ENCODE results near the gene NDUFA8. TPM values are rescaled to one million over a fixed set of nuclear protein-coding genes. Genes with fewer than 3 reads are reported as not detected.

The NDUFA8 gene
- total and polyA plus RNA-seq, 9 of the 15 experiments (the other 6 are each of a cell fraction or from before 2014, with no cell fraction given), result 105 to 212 (median 133) TPM

DNA sequence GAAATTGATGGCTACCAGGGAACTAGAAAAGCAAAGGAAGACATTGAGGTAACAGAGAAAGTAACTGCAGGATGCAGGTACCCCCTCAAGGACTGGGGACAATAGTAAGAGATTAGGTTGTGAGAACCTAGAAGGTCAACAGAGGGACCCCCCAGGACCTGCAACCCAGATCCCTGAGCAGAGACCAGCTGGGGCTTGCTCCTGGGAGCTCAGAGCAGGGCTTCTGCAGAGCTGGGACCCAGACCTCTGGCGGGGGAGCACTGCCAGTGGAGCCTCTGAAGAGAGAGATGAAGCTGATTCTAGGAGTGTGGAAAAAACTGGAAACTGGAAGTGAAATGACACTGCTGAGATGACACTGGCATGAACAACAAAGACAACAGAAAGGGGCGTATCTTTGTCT is 17.3 kb upstream of the NDUFA8 start:
- FAIRE-seq (no peak), ATAC-seq (no peak), DNase-seq (ENCODE audit: extremely low read depth in 1 of 4, low spot score in 3 of 4) (no peak)
- H3K4me1 ChIP-seq (replicated peaks in 1 of 2; ENCODE audit: control insufficient read depth in 2 of 2, insufficient read depth in 2 of 2, low read length in 2 of 2), result peaks cover 7 to 27% of the 10 kb centered on the region in 2 experiments; a peak in 3 of 5 replicates
- BruUV-seq (replicated peaks), result no TSS peak
- H3K9me1 ChIP-seq (ENCODE audit: control insufficient read depth, insufficient read depth, low read length), result no peaks in the 10 kb centered on the region
- no peaks in the 10 kb centered on the region for H3K27me3 ChIP-seq (ENCODE audit: control insufficient read depth in 2 of 2, insufficient read depth in 2 of 2, low read length in 2 of 2)
- H3K4me3 ChIP-seq, result no peak overlapping the region
- no peak overlapping the region for H3K4me2 ChIP-seq (ENCODE audit: insufficient read depth, low read length)
- no peaks in the 10 kb centered on the region for H3K36me3 ChIP-seq (ENCODE audit: control insufficient read depth, insufficient read depth, low read length)
- H3K79me2 ChIP-seq (ENCODE audit: control insufficient read depth, insufficient read depth, low read length), result no peaks in the 10 kb centered on the region
- intact Hi-C loops (cut with micrococcal nuclease) (no loop called here), in situ Hi-C loops (cut with MboI) (no loop called here)
- no peaks in the 10 kb centered on the region for H3K9me3 ChIP-seq (replicated peaks; ENCODE audit: control insufficient read depth, insufficient read depth, low read depth, low read length)
- 47% methylated on average over 2 of the region's 2 CpGs for WGBS (ENCODE audit: insufficient coverage, low coverage, missing lambda C conversion rate)
- no peak overlapping the region for H3K27ac ChIP-seq (ENCODE audit: extremely low read depth, low read depth, low read length)
- POLR2A ChIA-PET, result interaction anchor here (0.7 to 1.5 kb wide), 2 partner anchors 11 to 96 kb away, joined by 3 to 4 read pairs; no protein-coding TSS in a partner anchor
- H4K20me1 ChIP-seq (replicated peaks; ENCODE audit: control insufficient read depth, insufficient read depth, low read length), result no peaks in the 10 kb centered on the region
- no peak for TF ChIP-seq ZNF707 (CRISPR knock-in tag; conservative IDR thresholded peaks at IDR 0.05)
- TF ChIP-seq MED1 (CRISPR knock-in tag; IDR thresholded peaks at IDR 0.05; ENCODE audit: borderline replicate concordance), result no peak
- TF ChIP-seq, protein P1, sequence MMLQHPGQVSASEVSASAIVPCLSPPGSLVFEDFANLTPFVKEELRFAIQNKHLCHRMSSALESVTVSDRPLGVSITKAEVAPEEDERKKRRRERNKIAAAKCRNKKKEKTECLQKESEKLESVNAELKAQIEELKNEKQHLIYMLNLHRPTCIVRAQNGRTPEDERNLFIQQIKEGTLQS (IDR thresholded peaks at IDR 0.05), result no peak
- TF ChIP-seq, protein P1 (CRISPR knock-in tag; conservative IDR thresholded peaks at IDR 0.05), result no peak
- no peak for TF ChIP-seq THRAP3 (IDR thresholded peaks at IDR 0.05; ENCODE audit: borderline replicate concordance)
- CTCF ChIA-PET (ENCODE audit: low intra/inter-chr PET ratio), result no interaction called here
- H3K9ac ChIP-seq (ENCODE audit: insufficient read depth in 1 of 2, low read depth in 2 of 2, low read length in 2 of 2), result no peak overlapping the region
- no peak overlapping the region for H2AFZ ChIP-seq (ENCODE audit: low read depth, low read length)

DNA sequence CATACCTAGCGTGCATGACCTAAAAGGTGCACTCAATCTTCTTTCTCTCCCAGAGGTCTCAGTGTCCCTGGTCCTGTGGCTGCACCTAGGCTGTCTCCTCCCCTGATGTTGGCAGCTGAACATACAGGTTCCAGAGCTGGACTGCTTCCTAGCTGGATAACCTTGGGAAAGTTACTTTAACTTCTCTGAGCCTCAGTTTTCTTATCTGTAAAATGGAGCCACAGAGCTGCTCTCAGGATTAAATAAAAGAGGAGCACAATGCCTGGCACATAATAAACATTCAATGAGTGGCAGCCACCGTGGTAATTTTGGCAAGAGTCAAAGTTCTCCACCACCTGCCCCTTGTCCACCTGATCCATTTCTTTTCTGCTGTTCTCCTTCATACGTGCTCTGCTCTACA is 14.1 kb upstream of the NDUFA8 start:
- Histone ChIP-seq H3K79me2 (ENCODE audit: control insufficient read depth, insufficient read depth, low read length) (no peaks in the 10 kb centered on the region), H4K20me1 (replicated peaks; ENCODE audit: control insufficient read depth, insufficient read depth, low read length) (no peaks in the 10 kb centered on the region), H3K9ac (ENCODE audit: insufficient read depth in 1 of 2, low read depth in 2 of 2, low read length in 2 of 2) (no peak overlapping the region), H3K9me1 (ENCODE audit: control insufficient read depth, insufficient read depth, low read length) (no peaks in the 10 kb centered on the region), H3K4me2 (ENCODE audit: insufficient read depth, low read length) (no peak overlapping the region), H3K36me3 (ENCODE audit: control insufficient read depth, insufficient read depth, low read length) (no peaks in the 10 kb centered on the region), H3K4me3 (no peak overlapping the region), H3K4me1 (replicated peaks in 1 of 2; ENCODE audit: control insufficient read depth in 2 of 2, insufficient read depth in 2 of 2, low read length in 2 of 2) (peaks cover 10 to 17% of the 10 kb centered on the region in 2 experiments; a peak in 3 of 5 replicates), H3K27ac (ENCODE audit: extremely low read depth, low read depth, low read length) (no peak overlapping the region), H3K9me3 (replicated peaks; ENCODE audit: control insufficient read depth, insufficient read depth, low read depth, low read length) (no peaks in the 10 kb centered on the region), H3K27me3 (ENCODE audit: control insufficient read depth in 2 of 2, insufficient read depth in 2 of 2, low read length in 2 of 2) (no peaks in the 10 kb centered on the region), H2AFZ (ENCODE audit: low read depth, low read length) (no peak overlapping the region)
- WGBS (ENCODE audit: insufficient coverage, low coverage, missing lambda C conversion rate), result 41% methylated on average over 3 of the region's 3 CpGs
- no peak for FAIRE-seq
- intact Hi-C loops (cut with micrococcal nuclease) (no loop called here), in situ Hi-C loops (cut with MboI) (no loop called here)
- no peak for DNase-seq (ENCODE audit: extremely low read depth in 1 of 4, low spot score in 3 of 4)
- no TSS peak for BruUV-seq (replicated peaks)
- ChIA-PET POLR2A (interaction anchor here (1.1 kb wide), 1 partner anchor 10 kb away, joined by 3 read pairs; no protein-coding TSS in a partner anchor), CTCF (ENCODE audit: low intra/inter-chr PET ratio) (no interaction called here)
- ATAC-seq, result no peak
- TF ChIP-seq ADNP (tag; IDR thresholded peaks at IDR 0.05) (peak; percentile 64; the same call in 1 of the 2 replicates), BHLHE40 (IDR thresholded peaks at IDR 0.05; ENCODE audit: low read length) (no peak), STAG1 (CRISPR knock-in tag; IDR thresholded peaks at IDR 0.05; ENCODE audit: borderline replicate concordance) (no peak), BCOR (IDR thresholded peaks at IDR 0.05) (peak; percentile 81), CHD4 (IDR thresholded peaks at IDR 0.05; ENCODE audit: insufficient read depth, insufficient replicate concordance, low read depth, low read length, poor library complexity, severe bottlenecking) (peak; percentile 63), KDM1A (IDR thresholded peaks at IDR 0.05) (0 out of 4 replicates have a peak, but pooled peaks have one; percentile 19 to 38), SMAD4 (CRISPR knock-in tag; conservative IDR thresholded peaks at IDR 0.05) (no peak)
- TF ChIP-seq, protein P2, sequence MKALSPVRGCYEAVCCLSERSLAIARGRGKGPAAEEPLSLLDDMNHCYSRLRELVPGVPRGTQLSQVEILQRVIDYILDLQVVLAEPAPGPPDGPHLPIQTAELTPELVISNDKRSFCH (CRISPR knock-in tag; IDR thresholded peaks at IDR 0.05), result no peak
- TF ChIP-seq, protein P2 (tag; IDR thresholded peaks at IDR 0.05), result no peak
- TF ChIP-seq, protein P3, sequence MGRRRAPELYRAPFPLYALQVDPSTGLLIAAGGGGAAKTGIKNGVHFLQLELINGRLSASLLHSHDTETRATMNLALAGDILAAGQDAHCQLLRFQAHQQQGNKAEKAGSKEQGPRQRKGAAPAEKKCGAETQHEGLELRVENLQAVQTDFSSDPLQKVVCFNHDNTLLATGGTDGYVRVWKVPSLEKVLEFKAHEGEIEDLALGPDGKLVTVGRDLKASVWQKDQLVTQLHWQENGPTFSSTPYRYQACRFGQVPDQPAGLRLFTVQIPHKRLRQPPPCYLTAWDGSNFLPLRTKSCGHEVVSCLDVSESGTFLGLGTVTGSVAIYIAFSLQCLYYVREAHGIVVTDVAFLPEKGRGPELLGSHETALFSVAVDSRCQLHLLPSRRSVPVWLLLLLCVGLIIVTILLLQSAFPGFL (CRISPR knock-in tag; IDR thresholded peaks at IDR 0.05), result no peak

All from K562 (cell line).